Measurements from ENCODE around the gene ARAP1.

The ARAP1 gene

GRCh38 chr11:72751116-72752087, 806 bp downstream of the ARAP1 start:
- peak overlapping the region; percentile 85 to 92 for H3K4me3 Mint-ChIP-seq
- peaks cover 41 to 47% of the 10 kb centered on the region in 2 donors for H3K4me1 Mint-ChIP-seq (ENCODE audit: low read depth in 2 of 2)
- ATAC-seq (replicated peaks) (no peak), DNase-seq (no peak)
- peak overlapping the region; percentile 92 to 95 for H3K27ac Mint-ChIP-seq
- peaks cover 27% of the 10 kb centered on the region for H3K36me3 Mint-ChIP-seq (ENCODE audit: insufficient read depth)
- no peaks in the 10 kb centered on the region for H3K27me3 Mint-ChIP-seq
- no peaks in the 10 kb centered on the region for H3K9me3 Mint-ChIP-seq

- H3K4me1 Mint-ChIP-seq (ENCODE audit: low read depth in 2 of 2): peaks cover 44 to 47% of the 10 kb centered on the region in 2 donors
- DNase-seq: no peak
- H3K36me3 Mint-ChIP-seq (ENCODE audit: insufficient read depth): peaks cover 27% of the 10 kb centered on the region
Measured at GRCh38 chr11:72750556-72751115, 1.6 kb downstream of the ARAP1 start.

GRCh38 chr11:72750086-72750485, 2.1 kb downstream of the ARAP1 start:
- peak overlapping the region; percentile 85 to 92 for H3K4me3 Mint-ChIP-seq
- peak overlapping the region; percentile 92 to 95 for H3K27ac Mint-ChIP-seq
- no peaks in the 10 kb centered on the region for H3K9me3 Mint-ChIP-seq
- H3K36me3 Mint-ChIP-seq (ENCODE audit: insufficient read depth): peaks cover 25% of the 10 kb centered on the region
- no peaks in the 10 kb centered on the region for H3K27me3 Mint-ChIP-seq
- ATAC-seq (replicated peaks): no peak
- H3K4me1 Mint-ChIP-seq (ENCODE audit: low read depth in 2 of 2): peaks cover 44 to 47% of the 10 kb centered on the region in 2 donors
- no peak for DNase-seq

More at GRCh38 chr11:72750556-72751115, 1.6 kb downstream of the ARAP1 start:
- peak overlapping the region; percentile 92 to 95 for H3K27ac Mint-ChIP-seq
- ATAC-seq (replicated peaks): no peak
- no peaks in the 10 kb centered on the region for H3K27me3 Mint-ChIP-seq
- H3K9me3 Mint-ChIP-seq: no peaks in the 10 kb centered on the region
- H3K4me3 Mint-ChIP-seq: peak overlapping the region; percentile 85 to 92

- H3K36me3 Mint-ChIP-seq (ENCODE audit: insufficient read depth): peaks cover 16% of the 10 kb centered on the region
- DNase-seq (no peak), ATAC-seq (replicated peaks) (no peak)
- H3K27ac Mint-ChIP-seq: peak overlapping the region; percentile 85 to 95
- H3K4me3 Mint-ChIP-seq: no peak overlapping the region
- no peaks in the 10 kb centered on the region for H3K9me3 Mint-ChIP-seq
- peaks cover 55 to 56% of the 10 kb centered on the region in 2 donors for H3K4me1 Mint-ChIP-seq (ENCODE audit: low read depth in 2 of 2)
- no peaks in the 10 kb centered on the region for H3K27me3 Mint-ChIP-seq
Measured at GRCh38 chr11:72747289-72747855, 4.8 kb downstream of the ARAP1 start.

- Mint-ChIP-seq H3K36me3 (ENCODE audit: insufficient read depth) (peaks cover 13% of the 10 kb centered on the region), H3K4me3 (no peak overlapping the region), H3K27ac (peak overlapping the region; percentile 65 to 85), H3K27me3 (no peaks in the 10 kb centered on the region), H3K4me1 (ENCODE audit: low read depth in 2 of 2) (peaks cover 59 to 61% of the 10 kb centered on the region in 2 donors), H3K9me3 (no peaks in the 10 kb centered on the region)
- DNase-seq (no peak), ATAC-seq (replicated peaks) (no peak)
Measured at GRCh38 chr11:72746821-72747220, 5.4 kb downstream of the ARAP1 start.

- peaks cover 61 to 63% of the 10 kb centered on the region in 2 donors for H3K4me1 Mint-ChIP-seq (ENCODE audit: low read depth in 2 of 2)
- DNase-seq (no peak), ATAC-seq (replicated peaks) (no peak)
- peaks cover 14% of the 10 kb centered on the region for H3K36me3 Mint-ChIP-seq (ENCODE audit: insufficient read depth)
- H3K4me3 Mint-ChIP-seq: no peak overlapping the region
- no peaks in the 10 kb centered on the region for H3K9me3 Mint-ChIP-seq
- H3K27me3 Mint-ChIP-seq: no peaks in the 10 kb centered on the region
- H3K27ac Mint-ChIP-seq: peak overlapping the region; percentile 60 to 85
Measured at GRCh38 chr11:72745925-72746550, 6.2 kb downstream of the ARAP1 start.

- no peak for ATAC-seq (replicated peaks)
- Mint-ChIP-seq H3K4me3 (no peak overlapping the region), H3K9me3 (no peaks in the 10 kb centered on the region), H3K36me3 (ENCODE audit: insufficient read depth) (peaks cover 12% of the 10 kb centered on the region), H3K27ac (peak overlapping the region in 1 of 2 donors; percentile 60), H3K4me1 (ENCODE audit: low read depth in 2 of 2) (peaks cover 61 to 63% of the 10 kb centered on the region in 2 donors), H3K27me3 (no peaks in the 10 kb centered on the region)
- DNase-seq: no peak
Measured at GRCh38 chr11:72745511-72745910, 6.7 kb downstream of the ARAP1 start.

- no peak for ATAC-seq (replicated peaks)
- no peaks in the 10 kb centered on the region for H3K9me3 Mint-ChIP-seq
- peak overlapping the region in 1 of 2 donors; percentile 13 for H3K4me3 Mint-ChIP-seq
- H3K4me1 Mint-ChIP-seq (ENCODE audit: low read depth in 2 of 2): peaks cover 63 to 66% of the 10 kb centered on the region in 2 donors
- no peak for DNase-seq
- peak overlapping the region; percentile 98 to 100 for H3K27ac Mint-ChIP-seq
- no peaks in the 10 kb centered on the region for H3K27me3 Mint-ChIP-seq
- H3K36me3 Mint-ChIP-seq (ENCODE audit: insufficient read depth): peaks cover 10% of the 10 kb centered on the region
Measured at GRCh38 chr11:72744474-72744873, 7.7 kb downstream of the ARAP1 start.

- peak overlapping the region in 1 of 2 donors; percentile 13 for H3K4me3 Mint-ChIP-seq
- H3K27ac Mint-ChIP-seq: peak overlapping the region; percentile 98 to 100
- no peaks in the 10 kb centered on the region for H3K27me3 Mint-ChIP-seq
- no peaks in the 10 kb centered on the region for H3K9me3 Mint-ChIP-seq
- H3K4me1 Mint-ChIP-seq (ENCODE audit: low read depth in 2 of 2): peaks cover 63% of the 10 kb centered on the region in 2 donors
- DNase-seq: peak; percentile 21 to 37 (median 25)
- H3K36me3 Mint-ChIP-seq (ENCODE audit: insufficient read depth): peaks cover 5% of the 10 kb centered on the region
- peak; percentile 84 for ATAC-seq (replicated peaks)
Measured at GRCh38 chr11:72743321-72744221, 8.6 kb downstream of the ARAP1 start.

GRCh38 chr11:72742513-72743320, 9.5 kb downstream of the ARAP1 start:
- ATAC-seq (replicated peaks) (no peak), DNase-seq (no peak)
- Mint-ChIP-seq H3K4me3 (no peak overlapping the region), H3K27me3 (no peaks in the 10 kb centered on the region), H3K27ac (peak overlapping the region; percentile 98 to 100), H3K4me1 (ENCODE audit: low read depth in 2 of 2) (peaks cover 64 to 67% of the 10 kb centered on the region in 2 donors), H3K36me3 (ENCODE audit: insufficient read depth) (peaks cover 3% of the 10 kb centered on the region), H3K9me3 (no peaks in the 10 kb centered on the region)

GRCh38 chr11:72741849-72742512, 10.2 kb downstream of the ARAP1 start:
- Mint-ChIP-seq H3K27me3 (no peaks in the 10 kb centered on the region), H3K9me3 (no peaks in the 10 kb centered on the region), H3K4me1 (ENCODE audit: low read depth in 2 of 2) (peaks cover 67 to 71% of the 10 kb centered on the region in 2 donors), H3K36me3 (ENCODE audit: insufficient read depth) (peaks cover 5% of the 10 kb centered on the region), H3K4me3 (peak overlapping the region in 1 of 2 donors; percentile 77), H3K27ac (peak overlapping the region; percentile 98 to 100)
- DNase-seq (no peak), ATAC-seq (replicated peaks) (no peak)

Data from effector memory CD8-positive, alpha-beta T cell (primary cell).